GM12878 (cell line): ENCODE measurements around the gene UVRAG. TPM values are rescaled to one million over a fixed set of nuclear protein-coding genes. Genes with fewer than 3 reads are reported as not detected.

Experiments used
- ATAC-seq: fragments of 200-7000 bp; cut with Tn5 transposase; 3 replicates; pipeline ENCODE4 v1.9.1; 2020; ENCODE audit warnings: mild to moderate bottlenecking, moderate library complexity
- BruUV-seq: library from RNA; stranded (reverse); fragments of 400-500 nt; replicated peaks from 2 replicates; lab custom pipeline; 2021; lab: Mats Ljungman, UMichigan
- CTCF ChIA-PET: fragments of 300-600 bp; sonication (Branson Sonifier 250); formaldehyde crosslinking; extraction: SDS; loops from one replicate; lab custom pipeline; 2021; ENCODE audit warnings: inconsistent platforms; lab: Yijun Ruan, JAX
- POLR2A ChIA-PET: fragments of 350-600 bp; formaldehyde crosslinking; extraction: SDS; loops from one replicate; lab custom pipeline; 2021; ENCODE audit warnings: inconsistent platforms; lab: Charles Lee
- RAD21 ChIA-PET: fragments of 300-600 bp; sonication (Branson Sonifier 250); formaldehyde crosslinking; loops from one replicate; lab custom pipeline; 2023; ENCODE audit warnings: antibody characterized with exemption; ENCODE audit not compliant: unreplicated experiment; lab: Charles Lee
- SMC1A ChIA-PET: fragments of 300-600 bp; sonication (Branson Sonifier 250); formaldehyde crosslinking; loops from one replicate; lab custom pipeline; 2023; ENCODE audit not compliant: unreplicated experiment, uncharacterized antibody; lab: Charles Lee
- DNase-seq: peaks from one replicate; pipeline ENCODE4 v3.0.0-alpha.2; 2011; ENCODE audit warnings: low read depth, low spot score
- FAIRE-seq: peaks from 3 replicates; lab custom pipeline; 2011; peaks lifted over from hg19 to GRCh38; lab: Jason Lieb, UNC
- H2AFZ ChIP-seq: 2 replicates; pipeline ENCODE4 v1.6.0; 2011; ENCODE audit warnings: low read depth, low read length, control low read depth; ENCODE audit not compliant: control insufficient read depth
- H3K27ac ChIP-seq: 2 replicates; pipeline ENCODE4 v1.5.1; 2011; ENCODE audit warnings: control low read depth; ENCODE audit not compliant: control insufficient read depth, insufficient read depth
- H3K27me3 ChIP-seq, 2 experiments: replicated peaks in 1 of 2; 2 replicates each; pipeline versions ENCODE4 v1.6.0 to v1.6.1; 2011; ENCODE audit warnings: low read length in 1 of 2; ENCODE audit not compliant: control insufficient read depth in 2 of 2, insufficient read depth in 2 of 2
- H3K36me3 ChIP-seq, 2 experiments: 2 replicates each; pipeline ENCODE4 v1.5.1; 2011; ENCODE audit warnings: low read length in 1 of 2; ENCODE audit not compliant: control insufficient read depth in 2 of 2, insufficient read depth in 2 of 2
- H3K4me1 ChIP-seq: 2 replicates; pipeline ENCODE4 v1.6.1; 2011; ENCODE audit warnings: mild to moderate bottlenecking, low read length, moderate library complexity, mixed read lengths; ENCODE audit not compliant: control insufficient read depth, insufficient read depth
- H3K4me2 ChIP-seq: 2 replicates; pipeline ENCODE4 v1.6.0; 2011; ENCODE audit warnings: control low read depth; ENCODE audit not compliant: control insufficient read depth, insufficient read depth
- H3K4me3 ChIP-seq: fragments of 200-600 bp; sonication (generic); 2 replicates; pipeline ENCODE4 v1.5.1; 2016
- H3K79me2 ChIP-seq: 2 replicates; pipeline ENCODE4 v1.6.0; 2011; ENCODE audit warnings: low read length; ENCODE audit not compliant: control insufficient read depth, insufficient read depth
- H3K9ac ChIP-seq: 2 replicates; pipeline ENCODE4 v1.8.0; 2011; ENCODE audit warnings: low read length, control low read depth, mixed read lengths; ENCODE audit not compliant: control insufficient read depth, insufficient read depth
- H3K9me3 ChIP-seq: replicated peaks from 3 replicates; pipeline ENCODE4 v1.5.1; 2011; ENCODE audit warnings: mild to moderate bottlenecking, low read length; ENCODE audit not compliant: control insufficient read depth, insufficient read depth
- H4K20me1 ChIP-seq: 2 replicates; pipeline ENCODE4 v1.6.0; 2011; ENCODE audit not compliant: control insufficient read depth, insufficient read depth
- IRF3 ChIP-seq: fragments of 450-650 bp; IDR thresholded peaks from 2 replicates; pipeline ENCODE4 v1.6.1; 2014; ENCODE audit warnings: mild to moderate bottlenecking
- KDM1A ChIP-seq: fragments of 200-600 bp; sonication (generic); IDR thresholded peaks from 2 replicates; pipeline ENCODE4 v1.6.1; 2016; ENCODE audit warnings: borderline replicate concordance
- KLF5 ChIP-seq: fragments of 450-650 bp; IDR thresholded peaks from 2 replicates; pipeline ENCODE4 v1.6.1; 2014; ENCODE audit warnings: mild to moderate bottlenecking; ENCODE audit not compliant: partially characterized antibody
- POLR2A ChIP-seq: IDR thresholded peaks from 2 replicates; pipeline ENCODE4 v1.6.1; 2011; ENCODE audit warnings: low read depth, mild to moderate bottlenecking, low read length
- POLR2AphosphoS5 ChIP-seq: IDR thresholded peaks from 2 replicates; pipeline ENCODE4 v1.6.1; 2011; ENCODE audit warnings: mild to moderate bottlenecking, low read length, inconsistent platforms
- WGBS: methylation state at CpG from one replicate; pipeline ENCODE4 v1.1.6; 2016; ENCODE audit warnings: low lambda C conversion rate; ENCODE audit not compliant: insufficient replicate concordance, insufficient coverage; ENCODE audit errors: missing lambda C conversion rate; 5-methylcytosine and 5-hydroxymethylcytosine counted together
- in situ Hi-C: fragments of 300-500 bp; cut with MboI; formaldehyde crosslinking; loops from 9 replicates; pipeline ENCODE4 v1.14.3; 2018; ENCODE audit warnings: mixed read lengths
- intact Hi-C: fragments of 100-400 bp; cut with micrococcal nuclease; formaldehyde crosslinking; loops from one replicate; pipeline ENCODE4 v1.14.2; 2022; ENCODE audit not compliant: unreplicated experiment
- polyA plus RNA-seq, 11 experiments: library from polyadenylated mRNA; depleted of rRNA in 4 of 11; unstranded in 6 of 11; stranded (reverse) in 5 of 11; fragments of >200 nt; fragmentation: Nextera tagmentation in 4 of 11; fragmentation: Illumina TruSeq in 1 of 11; extraction: Ambion mirVana in 4 of 11; extraction: Trizol in 1 of 11; gene quantifications; 1 replicate in 1 of 11; 2 replicates in 10 of 11; pipeline versions ENCODE4 v1.2.1 to v1.2.3, GENCODE V29; 2011 to 2016; ENCODE audit warnings: inconsistent platforms in 2 of 11, missing spikeins in 2 of 11, low read depth in 1 of 11
- total RNA-seq, 4 experiments: library from RNA; depleted of rRNA in 3 of 4; stranded (reverse); fragments of >200 nt in 3 of 4; fragmentation: Illumina TruSeq in 1 of 4; extraction: Trizol in 1 of 4; gene quantifications; 2 replicates each; pipeline versions ENCODE4 v1.2.1 to v1.2.3, GENCODE V29; 2013 to 2021

The UVRAG gene
- total and polyA plus RNA-seq, 10 of the 15 experiments (the other 5 are each of a cell fraction or from before 2014, with no cell fraction given), result 7.0 to 43.4 (median 37.0) TPM

- H2AFZ ChIP-seq, result no peak overlapping the region
- BruUV-seq, result TSS peak; percentile 17
- no peaks in the 10 kb centered on the region for H4K20me1 ChIP-seq
- ChIA-PET SMC1A (interaction anchor here (1.8 to 2.2 kb wide), 2 partner anchors 11 to 27 kb away, joined by 4 to 6 read pairs; no protein-coding TSS in a partner anchor), POLR2A (interaction anchor here (0.8 kb wide), 2 partner anchors 11 to 232 kb away, joined by 3 to 4 read pairs; no protein-coding TSS in a partner anchor), CTCF (interaction anchor here (0.7 to 2.4 kb wide), 4 partner anchors 8 to 318 kb away, joined by 3 to 10 read pairs (median 6); no protein-coding TSS in a partner anchor), RAD21 (interaction anchor here (1.0 to 2.1 kb wide), 3 partner anchors 11 to 244 kb away, joined by 3 to 10 read pairs (median 3); no protein-coding TSS in a partner anchor)
- TF ChIP-seq IRF3, result no peak
- TF ChIP-seq KDM1A, result no peak
- 0 out of 2 replicates have a peak, but pooled peaks have one; percentile 32 for TF ChIP-seq POLR2A
- TF ChIP-seq POLR2AphosphoS5, result no peak
- no peak for TF ChIP-seq KLF5
- H3K4me1 ChIP-seq, result no peaks in the 10 kb centered on the region
- no peaks in the 10 kb centered on the region for H3K9me3 ChIP-seq
- 97% methylated on average over 22 of the region's 22 CpGs for WGBS
- H3K9ac ChIP-seq, result no peak overlapping the region
- H3K27ac ChIP-seq, result no peak overlapping the region
- H3K4me3 ChIP-seq, result no peak overlapping the region
- H3K27me3 ChIP-seq, result no peaks in the 10 kb centered on the region
- FAIRE-seq (no peak), DNase-seq (no peak), ATAC-seq (no peak)
- in situ Hi-C loops, result no loop called here
- no peaks in the 10 kb centered on the region for H3K79me2 ChIP-seq
- peaks cover 9 to 32% of the 10 kb centered on the region in 2 experiments for H3K36me3 ChIP-seq
- intact Hi-C loops, result no loop called here
- no peak overlapping the region for H3K4me2 ChIP-seq
Measured at GRCh38 chr11:76140912-76141574, 326.0 kb downstream of the UVRAG start.
